Erythroblast (primary cell): ENCODE results near the gene CAMK2N1.

Experiments used
- DNase-seq, 2 experiments: peaks; one replicate each; lab custom pipeline; 2025; lab: John Stamatoyannopoulos, UW
- GATA1 ChIP-seq: IDR thresholded peaks from 2 replicates; pipeline ENCODE4 v1.6.1; 2011; ENCODE audit warnings: low read depth, mild to moderate bottlenecking, control low read depth, low read length, moderate library complexity
- POLR2A ChIP-seq: IDR thresholded peaks from 2 replicates; pipeline ENCODE4 v1.6.1; 2011; ENCODE audit warnings: mild to moderate bottlenecking, low read length

CAMK2N1 gene

GRCh38 chr1:20463502-20463901 is 22.5 kb downstream of the CAMK2N1 start:
- no peak for DNase-seq
- TF ChIP-seq POLR2A (no peak), GATA1 (no peak)

GRCh38 chr1:20462397-20462796 is 23.6 kb downstream of the CAMK2N1 start:
- TF ChIP-seq POLR2A = no peak
- TF ChIP-seq GATA1 = no peak

DNA sequence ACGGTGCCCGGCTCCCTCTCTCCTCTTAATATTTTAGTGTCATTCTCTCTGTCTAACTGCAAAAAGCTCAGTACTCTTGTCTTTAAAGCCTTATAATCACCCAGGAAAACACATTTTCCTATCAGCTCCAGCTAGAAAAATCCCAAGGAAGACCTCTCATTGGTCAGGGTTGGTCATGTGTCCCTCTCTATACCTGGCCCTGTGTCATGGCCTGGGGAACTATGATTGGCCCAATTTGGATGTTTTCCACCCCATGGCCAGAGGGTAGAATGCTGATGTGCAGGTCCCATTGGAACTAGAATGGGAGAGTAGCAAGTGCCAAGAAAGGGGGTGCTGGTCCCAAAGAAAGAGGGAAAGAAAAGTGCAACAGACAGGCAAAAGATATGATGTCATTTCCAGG is 27.3 kb downstream of the CAMK2N1 start:
- TF ChIP-seq POLR2A (no peak), GATA1 (no peak)
- DNase-seq = no peak

More at GRCh38 chr1:20462397-20462796, 23.6 kb downstream of the CAMK2N1 start:
- no peak for DNase-seq

GRCh38 chr1:20454004-20454403 is 32.0 kb downstream of the CAMK2N1 start:
- TF ChIP-seq GATA1 = no peak
- no peak for TF ChIP-seq POLR2A
- no peak for DNase-seq

- TF ChIP-seq GATA1 (no peak), POLR2A (no peak)
- DNase-seq = no peak
These were observed 36.2 kb downstream of the CAMK2N1 start for GRCh38 chr1:20449735-20450311.

DNA sequence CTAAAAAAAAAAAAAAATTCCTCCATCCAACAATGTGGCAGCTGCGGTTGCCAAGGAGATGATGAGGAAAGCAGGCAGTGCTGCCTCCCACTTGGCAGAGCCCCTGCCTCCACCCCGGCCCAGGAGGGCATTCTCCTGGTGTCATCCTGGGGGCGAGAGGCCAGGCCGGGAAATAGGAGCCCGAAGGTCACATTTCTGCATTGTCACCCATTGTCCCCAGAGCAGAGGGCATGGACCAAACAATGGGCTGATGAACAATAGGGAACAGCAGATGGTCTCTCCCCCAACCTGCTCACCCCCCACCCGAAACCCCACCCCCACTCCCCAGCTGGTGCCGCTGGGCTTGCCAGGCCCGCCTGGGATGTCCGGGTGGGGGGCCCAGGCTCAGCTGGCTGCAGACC is 37.3 kb downstream of the CAMK2N1 start:
- DNase-seq = no peak
- no peak for TF ChIP-seq POLR2A
- TF ChIP-seq GATA1 = no peak

DNA sequence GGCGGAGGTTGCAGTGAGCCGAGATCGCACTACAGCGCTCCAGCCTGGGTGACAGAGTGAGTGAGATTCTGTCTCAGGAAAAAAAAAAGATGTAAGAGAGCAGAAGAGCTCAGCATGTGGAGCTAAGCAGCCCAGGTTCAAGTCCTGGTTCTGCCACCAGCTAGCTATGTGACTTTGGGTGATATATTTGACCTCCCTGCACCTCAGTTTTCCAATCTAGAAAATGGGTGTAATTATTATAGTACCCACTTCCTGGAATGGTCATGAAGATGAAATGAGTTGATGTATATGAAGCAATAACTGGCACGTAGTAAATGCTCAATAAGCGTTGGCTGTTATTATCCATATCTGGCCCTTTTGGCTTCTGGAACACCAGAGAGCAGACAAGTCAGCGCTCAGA is 38.2 kb downstream of the CAMK2N1 start:
- no peak for DNase-seq
- no peak for TF ChIP-seq POLR2A
- no peak for TF ChIP-seq GATA1

GRCh38 chr1:20446796-20447195 is 39.2 kb downstream of the CAMK2N1 start:
- DNase-seq = no peak
- TF ChIP-seq GATA1 (no peak), POLR2A (no peak)

GRCh38 chr1:20445956-20446355 is 40.1 kb downstream of the CAMK2N1 start:
- TF ChIP-seq GATA1 (no peak), POLR2A (no peak)
- no peak for DNase-seq

GRCh38 chr1:20443703-20444586 is 42.1 kb downstream of the CAMK2N1 start:
- no peak for DNase-seq
- TF ChIP-seq GATA1 (no peak), POLR2A (no peak)

GRCh38 chr1:20442920-20443625 is 42.9 kb downstream of the CAMK2N1 start:
- no peak for DNase-seq
- no peak for TF ChIP-seq POLR2A
- TF ChIP-seq GATA1 = no peak

- TF ChIP-seq POLR2A (no peak), GATA1 (no peak)
- DNase-seq = peak; percentile 47 to 66
These were observed 45.2 kb downstream of the CAMK2N1 start for GRCh38 chr1:20440785-20441200.

DNA sequence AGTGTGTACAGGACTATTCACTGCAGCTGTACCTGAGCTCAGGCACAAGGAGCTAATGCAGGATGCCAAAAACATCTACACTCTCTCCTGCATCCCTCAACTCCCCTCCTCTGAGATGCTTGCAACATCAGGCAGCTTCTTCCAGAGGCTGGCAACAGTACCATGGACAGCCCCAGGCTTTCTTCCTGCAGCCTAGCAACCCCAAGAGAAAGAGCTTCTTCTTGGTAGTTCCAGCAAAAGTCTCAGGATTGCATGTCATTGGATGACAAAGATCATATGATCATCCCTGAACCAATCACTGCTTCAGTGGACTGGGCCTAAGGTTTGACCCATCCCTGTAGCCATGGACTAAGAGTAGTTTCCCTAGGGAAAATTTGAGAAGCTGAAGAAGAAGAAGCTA is 46.7 kb downstream of the CAMK2N1 start:
- DNase-seq = no peak

DNA sequence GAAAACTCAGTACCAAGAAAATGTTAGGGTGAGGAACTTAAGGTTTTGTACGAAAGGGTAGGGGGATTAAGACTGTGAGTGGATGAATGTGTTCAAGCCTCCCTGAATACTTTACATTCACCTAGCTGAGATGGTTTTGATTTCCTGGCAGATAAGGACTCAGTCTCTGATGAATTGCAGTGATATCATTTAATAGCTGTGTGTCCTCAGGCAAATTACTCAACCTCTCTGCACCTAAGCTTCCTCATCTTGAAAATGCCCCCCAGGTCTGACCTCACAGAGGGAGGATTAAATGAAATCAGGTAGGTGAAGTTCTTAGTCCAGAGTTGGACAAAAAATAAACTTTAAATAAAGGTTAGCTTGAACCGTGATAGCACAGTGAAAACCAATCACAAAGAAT is 48.4 kb downstream of the CAMK2N1 start:
- TF ChIP-seq GATA1 (no peak), POLR2A (no peak)
- no peak for DNase-seq

More for the DNA sequence above, 46.7 kb downstream of the CAMK2N1 start:
- TF ChIP-seq GATA1 (no peak), POLR2A (no peak)
